Hepatocyte (in vitro differentiated cells): ENCODE measurements around the gene PARP2.

ENCODE experiments used
- EZH2 ChIP-seq: fragments of 200-600 bp; sonication (generic); IDR thresholded peaks from 2 replicates; pipeline ENCODE4 v1.6.1; 2016; ENCODE audit warnings: antibody characterized with exemption, mild to moderate bottlenecking, borderline replicate concordance
- EZH2phosphoT487 ChIP-seq: fragments of 200-600 bp; sonication (generic); IDR thresholded peaks from one replicate; pipeline ENCODE4 v1.6.1; 2018; ENCODE audit warnings: antibody characterized with exemption, mild to moderate bottlenecking, low read depth, moderate library complexity; ENCODE audit not compliant: unreplicated experiment, severe bottlenecking
- TF ChIP-seq, protein P1 (sequence below): fragments of 200-600 bp; sonication (generic); IDR thresholded peaks from 2 replicates; pipeline ENCODE4 v1.5.1; 2016; ENCODE audit warnings: antibody characterized with exemption, mild to moderate bottlenecking; ENCODE audit not compliant: poor library complexity

DNA sequence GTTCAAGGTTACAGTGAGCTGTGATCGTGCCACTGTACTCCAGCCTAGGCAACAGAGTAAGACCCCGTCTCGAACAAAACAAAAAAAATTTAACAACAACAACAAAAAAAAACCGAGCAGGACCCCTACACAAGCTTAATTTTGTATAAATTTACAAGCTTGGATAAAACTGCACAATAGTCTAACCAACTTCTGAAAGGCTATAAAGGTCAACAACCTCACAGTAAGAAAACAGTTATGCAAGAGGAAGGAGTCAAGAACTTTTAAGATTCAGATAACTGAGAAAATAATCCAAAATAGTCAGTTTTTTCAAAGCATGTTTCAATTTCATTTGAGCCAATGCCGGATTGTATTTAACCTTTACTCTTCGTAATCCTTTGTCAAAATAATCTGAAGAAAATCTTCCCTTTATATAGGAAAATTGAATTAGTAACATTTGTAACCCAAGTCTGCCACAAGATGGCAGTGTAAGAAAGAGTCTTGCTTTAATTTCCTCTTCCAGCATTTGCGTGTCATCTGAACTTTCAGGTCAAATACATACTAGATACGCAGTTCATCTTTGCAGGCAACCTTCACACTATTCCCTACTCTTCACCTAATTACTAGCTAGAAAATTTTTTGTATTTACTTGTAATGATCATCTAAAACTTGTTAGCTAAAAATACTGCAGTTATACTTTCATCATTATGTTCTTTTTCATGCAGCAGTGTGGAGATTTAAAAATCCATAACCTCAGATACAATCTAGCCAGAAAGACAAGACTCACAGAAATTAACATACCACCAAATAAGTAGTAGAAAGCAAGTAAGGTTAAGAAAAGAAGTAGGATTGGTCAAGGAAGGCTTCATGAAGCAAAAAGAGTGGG is 16.2 kb upstream of the PARP2 start:
- no peak for TF ChIP-seq EZH2phosphoT487
- no peak for TF ChIP-seq EZH2
- TF ChIP-seq, protein P1, sequence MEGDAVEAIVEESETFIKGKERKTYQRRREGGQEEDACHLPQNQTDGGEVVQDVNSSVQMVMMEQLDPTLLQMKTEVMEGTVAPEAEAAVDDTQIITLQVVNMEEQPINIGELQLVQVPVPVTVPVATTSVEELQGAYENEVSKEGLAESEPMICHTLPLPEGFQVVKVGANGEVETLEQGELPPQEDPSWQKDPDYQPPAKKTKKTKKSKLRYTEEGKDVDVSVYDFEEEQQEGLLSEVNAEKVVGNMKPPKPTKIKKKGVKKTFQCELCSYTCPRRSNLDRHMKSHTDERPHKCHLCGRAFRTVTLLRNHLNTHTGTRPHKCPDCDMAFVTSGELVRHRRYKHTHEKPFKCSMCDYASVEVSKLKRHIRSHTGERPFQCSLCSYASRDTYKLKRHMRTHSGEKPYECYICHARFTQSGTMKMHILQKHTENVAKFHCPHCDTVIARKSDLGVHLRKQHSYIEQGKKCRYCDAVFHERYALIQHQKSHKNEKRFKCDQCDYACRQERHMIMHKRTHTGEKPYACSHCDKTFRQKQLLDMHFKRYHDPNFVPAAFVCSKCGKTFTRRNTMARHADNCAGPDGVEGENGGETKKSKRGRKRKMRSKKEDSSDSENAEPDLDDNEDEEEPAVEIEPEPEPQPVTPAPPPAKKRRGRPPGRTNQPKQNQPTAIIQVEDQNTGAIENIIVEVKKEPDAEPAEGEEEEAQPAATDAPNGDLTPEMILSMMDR, result peak; percentile 81
